GM18498 (cell line): ENCODE data around the gene HOXB6.

ENCODE experiments used
- ATAC-seq: cut with Tn5 transposase; IDR thresholded peaks from one replicate; pipeline ENCODE4 v1.9.1; 2021; ENCODE audit warnings: mild to moderate bottlenecking, moderate library complexity; ENCODE audit not compliant: unreplicated experiment

HOXB6 gene

GRCh38 chr17:48611213-48611612 lies 6.4 kb upstream of the HOXB6 start:
- ATAC-seq: peak; percentile 11

GRCh38 chr17:48610282-48611211 lies 5.8 kb upstream of the HOXB6 start, which contains the start of gene HOXB7:
TSS of gene HOXB7 (minus strand) at chr17:48611017. CDS start at chr17:48610918, 99 bp downstream.
- ATAC-seq: peak; percentile 45

- no peak for ATAC-seq
Measured at GRCh38 chr17:48609759-48610281, 5.0 kb upstream of the HOXB6 start.

- ATAC-seq: no peak
Measured at GRCh38 chr17:48609033-48609432, 4.2 kb upstream of the HOXB6 start.

GRCh38 chr17:48608494-48608834 lies 3.7 kb upstream of the HOXB6 start:
- ATAC-seq: no peak

- ATAC-seq: no peak
Measured at GRCh38 chr17:48606892-48607614, 2.3 kb upstream of the HOXB6 start.

- no peak for ATAC-seq
Measured at GRCh38 chr17:48605991-48606891, 1.5 kb upstream of the HOXB6 start.

GRCh38 chr17:48605409-48605919 lies 678 bp upstream of the HOXB6 start:
- ATAC-seq: no peak

- no peak for ATAC-seq
Measured at GRCh38 chr17:48603959-48604769, 622 bp downstream of the HOXB6 start.

GRCh38 chr17:48601539-48602425 lies 3.0 kb downstream of the HOXB6 start:
- ATAC-seq: no peak

- ATAC-seq: no peak
Measured at GRCh38 chr17:48601207-48601538, 3.6 kb downstream of the HOXB6 start.

GRCh38 chr17:48600244-48601098 lies 4.3 kb downstream of the HOXB6 start:
- no peak for ATAC-seq

- no peak for ATAC-seq
Measured at GRCh38 chr17:48599354-48599753, 5.4 kb downstream of the HOXB6 start.

GRCh38 chr17:48598736-48599135 lies 6.0 kb downstream of the HOXB6 start:
- no peak for ATAC-seq

- no peak for ATAC-seq
Measured at GRCh38 chr17:48597778-48598631, 6.8 kb downstream of the HOXB6 start.

GRCh38 chr17:48597528-48597777 lies 7.3 kb downstream of the HOXB6 start:
- no peak for ATAC-seq
